HG03045 (cell line): Measurements from ENCODE around the gene FUT8.
"Not testable (repeated sequence)": the region's sequence is repeated elsewhere in the genome, so short reads cannot be mapped to it uniquely, and the experiment has no call there.

Experiments used
- ATAC-seq: cut with Tn5 transposase; IDR thresholded peaks from one replicate; pipeline ENCODE4 v1.9.1; 2021; ENCODE audit warnings: mild to moderate bottlenecking, moderate library complexity; ENCODE audit not compliant: unreplicated experiment

FUT8 gene

DNA sequence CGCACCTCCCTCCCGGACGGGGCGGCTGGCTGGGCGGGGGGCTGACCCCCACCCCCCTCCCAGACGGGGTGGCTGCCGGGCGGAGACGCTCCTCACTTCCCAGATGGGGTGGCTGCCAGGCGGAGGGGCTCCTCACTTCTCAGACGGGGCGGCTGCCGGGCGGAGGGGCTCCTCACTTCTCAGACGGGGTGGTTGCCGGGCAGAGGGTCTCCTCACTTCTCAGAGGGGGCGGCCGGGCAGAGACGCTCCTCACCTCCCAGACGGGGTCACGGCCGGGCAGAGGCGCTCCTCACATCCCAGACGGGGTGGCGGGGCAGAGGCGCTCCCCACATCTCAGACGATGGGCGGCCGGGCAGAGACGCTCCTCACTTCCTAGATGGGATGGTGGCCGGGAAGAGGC is 280.0 kb downstream of the FUT8 start:
- ATAC-seq, result not testable (repeated sequence)

GRCh38 chr14:65696801-65697200 is 284.3 kb downstream of the FUT8 start:
- ATAC-seq, result no peak

- ATAC-seq, result no peak
Measured at GRCh38 chr14:65703521-65703920, 291.0 kb downstream of the FUT8 start.

- ATAC-seq, result no peak
Measured at GRCh38 chr14:65703996-65704395, 291.5 kb downstream of the FUT8 start.

DNA sequence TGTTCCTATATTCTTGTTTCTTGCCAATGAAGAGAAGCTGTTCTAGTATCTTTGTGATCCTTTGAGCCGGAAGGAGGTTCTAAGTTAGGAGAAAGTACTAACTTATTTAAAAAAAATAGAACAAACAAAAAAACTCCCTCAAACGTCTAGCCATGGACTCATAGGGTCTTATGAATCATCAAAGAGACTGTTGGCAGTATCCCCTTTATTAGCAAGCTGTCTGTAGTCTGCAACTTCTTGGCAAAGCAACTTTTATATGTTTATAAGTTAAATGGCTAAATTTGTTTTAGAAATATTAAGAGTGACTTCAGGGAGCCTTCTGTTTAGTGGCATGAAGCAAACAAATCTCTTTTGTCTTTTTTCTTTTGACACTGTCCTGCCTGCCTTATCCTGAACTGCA is 291.9 kb downstream of the FUT8 start:
- ATAC-seq, result no peak

DNA sequence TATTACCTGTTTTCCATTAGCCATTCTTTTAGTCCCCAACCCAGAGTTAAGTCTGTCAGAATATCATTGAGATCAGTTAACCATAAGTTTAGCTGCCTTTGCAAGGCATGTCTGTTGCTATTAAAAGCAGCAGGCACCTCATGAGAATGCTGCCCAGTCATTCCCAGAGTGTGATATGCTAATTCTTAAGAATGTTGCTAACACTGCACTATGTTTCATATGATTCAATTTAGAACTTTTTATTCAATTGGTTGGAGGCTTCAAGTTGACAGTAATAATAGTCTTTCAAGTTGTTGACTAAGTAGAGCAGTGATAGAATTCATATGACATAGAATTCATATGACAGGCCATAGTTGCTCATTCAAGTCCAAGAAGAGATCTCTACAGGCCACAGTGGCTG is 292.3 kb downstream of the FUT8 start:
- no peak for ATAC-seq

- no peak for ATAC-seq
Measured at GRCh38 chr14:65709576-65709975, 297.0 kb downstream of the FUT8 start.

GRCh38 chr14:65716813-65717212 is 304.3 kb downstream of the FUT8 start:
- ATAC-seq, result not testable (repeated sequence)

GRCh38 chr14:65717384-65717915 is 304.9 kb downstream of the FUT8 start:
- ATAC-seq, result not testable (repeated sequence)

GRCh38 chr14:65718629-65719028 is 306.1 kb downstream of the FUT8 start:
- no peak for ATAC-seq

GRCh38 chr14:65720171-65720570 is 307.6 kb downstream of the FUT8 start:
- no peak for ATAC-seq

DNA sequence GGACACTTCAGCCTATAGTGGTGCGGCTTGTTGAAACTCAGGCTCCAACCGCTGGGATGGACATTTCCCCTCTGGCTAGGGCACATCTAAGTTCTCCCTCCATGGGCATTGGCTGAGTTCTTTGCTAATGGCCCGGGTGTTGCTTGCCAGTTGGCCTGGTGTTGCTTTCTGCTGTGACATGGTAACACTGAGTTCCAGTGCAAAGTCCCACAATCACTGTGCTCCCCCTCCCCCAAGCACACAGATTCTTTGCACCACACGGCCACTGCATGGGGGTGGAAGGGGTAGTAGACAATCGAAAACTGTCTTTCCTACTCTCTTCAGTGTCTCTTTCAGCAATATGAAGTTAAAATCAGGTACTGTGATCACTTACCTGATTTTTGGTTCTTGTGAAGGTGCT is 308.2 kb downstream of the FUT8 start:
- ATAC-seq, result no peak

DNA sequence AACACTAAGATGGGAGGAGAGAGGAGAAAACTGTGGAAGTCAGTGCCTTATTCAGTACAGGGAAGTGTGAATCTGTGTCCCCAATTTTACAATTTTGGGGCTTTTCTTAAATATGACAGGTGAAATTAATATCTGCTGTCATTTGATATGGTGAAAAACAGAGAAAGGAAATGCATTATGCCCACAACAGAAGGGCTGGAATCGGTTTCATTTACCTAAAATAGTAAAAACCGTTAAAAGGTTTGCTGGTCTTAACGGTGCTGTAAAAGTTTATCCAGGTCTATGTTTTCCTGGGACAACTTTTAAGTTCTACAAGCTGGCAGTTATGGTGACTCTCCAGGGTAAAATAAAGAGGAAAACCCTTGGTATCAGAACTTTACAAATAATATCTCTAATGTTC is 310.8 kb downstream of the FUT8 start:
- no peak for ATAC-seq

DNA sequence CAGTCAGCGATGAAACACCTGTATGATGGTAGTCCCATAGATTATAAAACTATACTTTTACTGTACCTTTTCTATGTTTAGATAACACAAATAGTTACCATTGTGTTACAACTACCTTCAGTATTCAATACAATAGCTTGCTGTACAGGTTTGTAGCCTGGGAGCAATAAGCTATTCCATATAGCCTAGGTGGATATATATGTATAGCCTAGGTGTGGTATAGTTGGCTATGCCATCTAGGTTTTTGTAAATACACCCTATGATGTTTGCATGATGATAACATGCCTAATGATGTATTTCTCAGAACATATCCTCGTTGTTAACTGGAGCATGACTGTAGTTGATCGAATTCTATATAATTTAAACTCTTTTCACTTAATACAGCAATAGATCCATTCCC is 316.1 kb downstream of the FUT8 start:
- no peak for ATAC-seq

DNA sequence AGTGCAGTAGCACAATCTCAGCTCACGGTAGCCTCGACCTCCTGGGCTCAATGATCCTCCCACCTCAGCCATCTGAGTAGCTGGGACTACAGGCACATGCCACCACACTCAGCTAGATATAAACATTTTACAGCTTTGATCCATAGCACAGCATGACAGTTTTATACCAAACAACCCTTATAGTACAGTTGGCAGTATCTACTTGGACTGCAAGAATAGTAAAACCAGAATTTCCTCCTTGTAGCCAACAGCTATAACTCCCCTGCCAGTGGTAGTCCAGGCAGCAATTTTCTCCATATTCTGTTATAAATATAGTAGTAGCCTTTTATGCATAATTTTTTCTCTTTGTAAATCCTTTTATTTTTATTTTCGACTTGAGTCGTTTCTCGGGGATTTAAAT is 317.0 kb downstream of the FUT8 start:
- no peak for ATAC-seq

DNA sequence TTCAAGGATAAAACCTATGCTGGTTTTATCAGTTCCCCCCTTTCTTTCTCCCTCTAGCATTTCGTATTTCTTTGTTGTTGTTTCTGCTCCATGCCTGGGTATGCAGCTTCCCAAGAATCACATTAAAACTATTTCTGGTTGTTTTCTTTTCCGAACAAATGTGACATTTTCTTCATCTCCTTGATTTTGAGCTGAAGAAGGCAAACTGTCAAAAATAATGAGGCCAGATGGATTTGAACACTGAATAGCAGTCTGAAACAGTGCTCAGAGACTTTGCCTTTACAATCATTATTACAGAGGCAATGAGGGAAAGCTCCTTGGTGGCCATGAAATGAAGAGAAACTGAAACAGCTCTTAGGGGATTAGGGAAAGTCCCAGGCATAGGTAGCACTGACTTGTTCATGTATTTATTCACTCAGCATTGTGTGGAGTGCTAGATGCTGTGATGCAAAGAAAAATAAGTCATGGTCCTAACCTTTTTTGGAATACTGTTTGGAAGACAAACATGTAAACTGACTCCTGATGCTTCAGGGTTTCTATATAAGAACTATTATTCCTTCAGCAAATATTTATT is 319.5 kb downstream of the FUT8 start:
- ATAC-seq, result peak; percentile 94

DNA sequence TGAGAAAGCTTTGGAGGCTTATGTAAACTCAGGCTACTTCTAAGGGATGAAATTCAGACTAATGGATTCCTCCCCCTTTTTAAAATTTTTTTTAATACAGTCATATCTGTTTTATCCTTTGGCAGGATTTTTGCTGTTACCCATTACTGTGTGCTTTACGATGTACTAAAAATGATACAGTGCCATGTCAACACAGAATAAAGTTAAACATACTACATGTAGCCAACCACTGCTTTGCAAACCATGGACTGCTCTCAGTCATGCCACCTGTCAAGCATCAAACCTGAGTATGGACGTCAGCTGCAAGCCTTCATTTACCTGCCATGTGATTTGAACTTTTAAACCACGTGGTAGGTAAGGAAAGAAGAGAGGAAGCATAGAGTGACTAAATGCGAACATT is 325.8 kb downstream of the FUT8 start:
- ATAC-seq, result no peak

DNA sequence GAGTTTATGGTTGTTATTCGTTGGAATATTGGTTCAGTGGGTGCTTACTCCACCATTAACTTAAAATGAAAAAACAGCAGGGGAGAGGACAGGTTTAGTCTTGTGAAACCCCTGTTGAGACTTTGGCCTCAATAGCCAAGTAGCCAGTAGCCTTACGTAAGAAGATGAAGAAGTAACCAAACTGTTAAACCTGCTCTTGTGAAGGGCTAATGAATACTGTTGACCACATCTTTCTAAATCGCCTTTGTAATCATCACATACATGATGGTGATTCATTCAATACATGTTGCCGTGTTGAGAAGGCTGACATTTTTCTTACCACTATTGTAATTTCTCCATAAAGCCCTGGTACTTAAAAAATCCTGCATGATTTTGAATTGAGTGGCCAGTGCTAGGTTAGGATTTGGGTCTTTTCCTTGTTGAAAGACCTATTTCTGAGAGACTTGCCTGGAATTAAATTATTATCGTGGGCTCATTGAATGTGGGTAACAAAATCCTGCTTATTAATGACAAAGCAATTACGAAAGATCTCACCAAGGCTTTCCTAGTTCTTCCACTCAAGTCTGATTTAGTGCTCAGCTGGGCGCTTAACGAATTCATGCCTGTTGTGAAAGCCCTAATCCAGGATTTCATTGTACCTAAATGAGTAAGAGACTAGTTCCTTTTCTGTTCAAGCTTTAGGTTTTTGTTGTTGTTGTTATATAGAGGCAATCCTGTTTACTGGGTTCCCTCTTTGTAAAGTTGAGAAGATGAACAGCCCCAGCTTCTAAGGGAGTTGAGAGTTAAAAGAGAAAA is 333.1 kb downstream of the FUT8 start:
- ATAC-seq, result no peak

DNA sequence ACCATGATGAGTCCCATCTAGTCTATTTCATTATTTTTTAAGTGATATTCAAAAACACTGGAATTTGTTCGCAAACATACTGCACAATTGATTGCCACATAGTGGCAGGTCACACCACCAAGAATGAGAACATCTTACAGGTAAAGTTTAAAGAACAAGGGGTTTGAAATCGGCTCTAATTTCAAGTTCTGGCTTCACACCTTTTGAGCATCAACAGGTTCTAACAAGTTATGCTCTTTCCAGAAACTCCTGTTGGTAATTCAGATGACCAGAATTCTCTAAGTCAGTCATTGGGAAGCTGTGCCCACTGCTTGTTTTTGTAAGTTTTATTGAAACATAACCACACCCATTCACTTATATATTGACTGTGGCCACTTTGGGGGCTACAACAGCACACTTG is 336.3 kb downstream of the FUT8 start:
- no peak for ATAC-seq

DNA sequence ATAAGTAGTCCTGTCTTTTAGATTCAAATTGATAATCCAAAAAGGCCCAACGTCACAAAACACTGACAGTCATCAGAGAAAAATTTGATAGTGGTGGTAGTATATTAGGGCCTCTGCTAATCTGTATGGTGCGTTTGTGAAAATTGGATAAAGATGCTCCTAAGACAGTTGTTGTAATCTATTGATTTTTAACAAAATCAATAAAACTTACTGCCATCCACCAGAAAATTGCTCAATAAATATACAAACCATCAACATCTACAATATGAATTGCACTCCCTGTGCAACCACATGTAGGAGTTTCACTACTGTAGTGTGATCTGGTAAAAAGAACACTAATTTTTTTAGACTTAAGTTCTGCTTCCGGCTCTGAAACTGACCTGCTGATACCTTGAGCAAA is 336.8 kb downstream of the FUT8 start:
- no peak for ATAC-seq

- ATAC-seq, result no peak
Measured at GRCh38 chr14:65750906-65751305, 338.4 kb downstream of the FUT8 start.

DNA sequence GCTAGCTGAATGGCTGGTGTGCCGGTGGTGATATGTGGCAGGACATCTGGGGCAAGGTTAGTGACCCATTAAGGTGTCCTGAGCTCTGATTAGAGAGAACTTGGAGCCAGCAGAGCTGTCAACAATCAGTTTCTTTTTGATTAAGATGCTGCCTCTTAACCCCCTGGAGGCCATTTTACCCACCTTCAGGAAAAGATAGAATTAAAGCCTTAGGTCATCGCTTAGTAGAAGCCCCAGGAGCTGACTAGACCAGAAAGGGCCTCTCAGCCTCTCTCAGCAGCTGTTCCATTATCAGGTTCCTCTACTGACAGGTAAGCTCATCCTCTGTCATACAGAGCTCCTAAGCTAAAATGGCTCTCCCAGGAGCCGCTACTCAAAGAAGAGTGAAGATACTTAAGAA is 339.0 kb downstream of the FUT8 start:
- no peak for ATAC-seq

DNA sequence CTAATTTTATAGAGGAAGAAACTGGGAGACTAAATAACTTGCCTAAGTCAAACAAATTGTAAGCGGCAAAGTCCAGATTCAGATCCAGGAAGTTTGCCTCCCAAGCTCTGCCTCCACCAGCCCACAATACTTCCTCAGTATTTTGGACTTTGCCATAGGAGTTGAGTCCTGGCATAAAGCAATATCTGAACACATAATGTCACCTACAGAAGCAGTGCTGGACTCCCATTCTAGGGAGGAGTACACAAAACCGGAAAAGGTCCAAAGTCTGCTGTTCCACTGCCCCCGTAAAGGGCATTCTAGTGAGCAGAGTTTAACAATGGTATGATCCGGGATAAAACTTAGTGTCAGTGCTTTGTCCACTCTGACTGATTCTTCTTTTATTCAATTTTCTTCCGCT is 340.5 kb downstream of the FUT8 start:
- no peak for ATAC-seq
